GF-D8 (cell line): ENCODE data around the gene ALKBH5.
A peak's percentile ranks its signal among the peaks of the same experiment; 100 is the strongest.

Experiments
- DNase-seq: peaks from one replicate; lab custom pipeline; 2025; lab: John Stamatoyannopoulos, UW

ALKBH5 gene

DNA sequence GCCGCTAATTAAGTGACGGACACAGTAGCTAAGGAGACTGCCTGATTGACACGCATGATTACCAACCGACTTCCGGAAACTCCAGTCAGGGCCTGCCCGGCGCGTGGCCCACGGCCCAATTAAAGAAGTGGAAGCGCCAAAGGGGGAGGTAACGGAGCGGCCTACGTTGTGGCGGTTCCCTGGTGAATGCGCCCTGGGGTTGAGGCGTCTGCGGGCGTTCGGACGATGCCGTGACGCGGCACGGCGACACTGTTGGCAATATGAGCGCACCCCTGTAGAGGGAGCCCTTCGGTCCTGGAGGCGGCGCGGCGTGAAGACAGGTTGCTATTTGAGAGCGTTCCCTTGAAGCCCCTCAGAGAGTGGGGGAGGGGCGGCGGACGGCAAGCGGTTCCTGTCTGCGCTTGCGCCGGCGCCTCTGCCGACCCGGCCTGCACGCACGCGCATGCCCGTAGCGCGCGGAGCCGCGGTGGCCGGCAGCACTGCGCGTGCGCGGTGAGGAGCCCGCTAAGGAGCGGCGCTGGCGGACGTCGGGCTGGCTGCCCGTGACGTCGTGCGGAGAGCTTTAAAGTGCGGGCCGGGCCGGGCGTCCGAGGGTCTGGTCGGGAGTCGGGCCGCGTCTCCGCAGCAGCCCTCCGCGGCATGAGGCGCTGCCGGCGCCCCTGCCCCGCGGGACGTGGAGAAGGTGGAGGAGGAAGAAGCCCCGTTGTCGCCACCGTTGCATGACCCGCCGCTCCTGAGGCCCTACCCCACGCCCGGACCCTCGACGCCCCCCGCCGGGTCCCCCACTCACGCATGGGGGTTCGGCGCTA, at the start of gene ALKBH5:
ALKBH5 (plus strand) TSS at position 495 of the 809 bp plus-strand sequence. CDS start 416 bp downstream, outside the sequence.
- DNase-seq: peak; percentile 86

- DNase-seq: no peak
Observed at GRCh38 chr17:18136357-18136756, 47.3 kb upstream of the ALKBH5 start.

- no peak for DNase-seq
Observed at GRCh38 chr17:18138065-18138749, 45.4 kb upstream of the ALKBH5 start.

GRCh38 chr17:18139092-18139491, 44.5 kb upstream of the ALKBH5 start:
- no peak for DNase-seq

- DNase-seq: no peak
Observed at GRCh38 chr17:18139498-18139897, 44.1 kb upstream of the ALKBH5 start.

GRCh38 chr17:18139949-18140348, 43.7 kb upstream of the ALKBH5 start:
- DNase-seq: no peak

DNA sequence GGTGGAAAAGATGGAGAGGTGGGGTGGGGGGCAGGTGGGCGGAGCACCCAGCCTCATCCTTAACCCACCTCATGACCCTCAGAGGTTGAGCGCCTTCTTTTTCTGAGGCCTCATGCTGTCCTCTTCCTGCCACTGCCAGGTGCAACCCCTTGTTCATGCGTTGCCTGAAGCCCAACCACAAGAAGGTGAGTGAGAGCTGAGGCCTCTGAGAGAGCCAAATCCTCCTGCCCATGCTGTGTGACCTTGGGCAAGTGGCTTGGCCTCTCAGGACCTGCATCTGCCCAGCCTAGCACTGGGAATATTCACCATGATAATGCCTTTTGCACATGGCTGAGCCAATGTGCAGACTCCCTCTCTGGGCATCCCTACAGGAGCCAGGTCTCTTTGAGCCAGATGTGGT, 43.0 kb upstream of the ALKBH5 start:
- no peak for DNase-seq

DNA sequence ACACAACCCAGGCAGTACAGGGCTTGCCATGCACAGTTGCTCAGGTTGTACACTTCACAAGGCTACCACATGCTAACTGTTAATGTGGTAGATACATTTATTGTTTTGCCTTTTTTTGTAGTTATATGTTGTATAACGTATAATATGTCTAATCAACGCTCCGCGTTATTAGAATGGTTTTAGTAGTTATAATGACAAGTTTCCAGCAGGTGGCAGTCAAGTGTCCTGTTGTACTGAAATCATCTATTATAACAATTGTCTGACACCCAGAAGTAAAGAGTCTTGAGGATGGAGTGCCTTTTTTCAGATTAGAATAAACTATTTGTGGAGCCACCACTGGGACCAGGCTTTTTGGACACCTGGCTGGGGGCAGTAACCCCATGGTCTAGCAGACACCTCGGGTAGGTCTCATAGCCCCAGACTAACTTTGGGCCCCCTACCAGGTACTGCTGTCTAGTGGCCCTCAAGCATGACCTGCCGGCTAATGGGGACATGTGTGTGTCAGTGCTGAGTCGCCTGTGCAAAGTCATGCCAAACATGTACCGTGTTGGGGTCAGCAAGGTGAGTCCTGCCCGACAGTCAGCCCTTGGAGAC, 42.3 kb upstream of the ALKBH5 start:
- DNase-seq: no peak

DNA sequence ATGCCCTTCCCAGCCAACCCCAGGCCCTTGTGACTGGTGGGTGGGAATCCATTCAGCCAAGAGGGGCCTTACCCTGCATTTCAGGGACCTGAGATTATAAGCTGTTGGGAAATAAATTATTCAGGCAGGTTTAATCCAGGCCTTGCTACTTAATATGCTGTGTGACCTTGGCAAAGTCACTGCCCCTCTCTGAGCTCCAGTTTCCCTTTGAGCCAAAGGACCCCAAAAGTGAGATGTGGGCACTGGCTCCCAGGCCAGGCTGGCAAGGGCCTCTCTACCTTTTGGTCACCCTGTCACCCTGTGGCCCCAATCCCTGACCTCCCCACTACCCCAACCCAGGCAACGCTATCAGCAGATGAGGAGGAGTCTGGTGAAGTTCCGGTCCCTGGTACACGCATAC, 41.2 kb upstream of the ALKBH5 start:
- DNase-seq: no peak

- no peak for DNase-seq
Observed at GRCh38 chr17:18143044-18143936, 40.3 kb upstream of the ALKBH5 start.

- DNase-seq: no peak
Observed at GRCh38 chr17:18144261-18144660, 39.4 kb upstream of the ALKBH5 start.

DNA sequence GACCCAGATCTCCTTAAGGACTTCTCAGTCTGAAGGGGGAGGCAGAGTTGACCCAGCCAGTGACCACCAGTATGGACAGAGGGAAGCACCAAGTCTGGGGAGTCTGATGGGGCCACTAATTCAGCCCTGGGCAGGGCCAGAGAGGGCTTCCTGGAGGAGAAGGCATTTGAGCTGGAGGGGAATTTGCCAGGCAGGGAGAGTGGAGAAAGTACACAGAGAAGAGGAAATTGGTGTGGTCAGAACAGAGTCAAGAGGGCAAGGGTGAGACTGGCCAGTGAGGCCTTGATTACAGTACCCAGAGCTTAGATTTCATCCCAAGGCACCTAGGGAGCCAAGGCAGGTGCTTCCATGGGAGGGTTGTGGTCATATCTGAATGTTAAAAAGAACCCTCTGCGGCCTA, 38.8 kb upstream of the ALKBH5 start:
- DNase-seq: no peak

DNA sequence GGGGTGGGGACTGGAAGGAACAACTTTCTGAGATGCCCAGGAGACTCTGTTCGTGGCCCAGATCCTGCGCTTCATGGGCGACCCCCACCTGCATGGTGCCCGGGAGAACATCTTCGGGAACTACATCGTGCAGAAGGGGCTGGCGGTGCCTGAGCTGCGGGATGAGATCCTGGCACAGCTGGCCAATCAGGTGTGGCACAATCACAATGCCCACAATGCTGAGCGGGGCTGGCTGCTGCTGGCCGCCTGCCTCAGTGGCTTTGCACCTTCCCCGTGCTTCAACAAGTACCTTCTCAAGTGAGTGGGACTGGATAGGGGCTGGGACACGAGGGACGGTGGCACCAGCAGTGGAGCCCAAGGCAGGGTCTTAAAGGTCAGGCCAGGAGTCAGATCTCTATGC, 37.8 kb upstream of the ALKBH5 start:
- no peak for DNase-seq

DNA sequence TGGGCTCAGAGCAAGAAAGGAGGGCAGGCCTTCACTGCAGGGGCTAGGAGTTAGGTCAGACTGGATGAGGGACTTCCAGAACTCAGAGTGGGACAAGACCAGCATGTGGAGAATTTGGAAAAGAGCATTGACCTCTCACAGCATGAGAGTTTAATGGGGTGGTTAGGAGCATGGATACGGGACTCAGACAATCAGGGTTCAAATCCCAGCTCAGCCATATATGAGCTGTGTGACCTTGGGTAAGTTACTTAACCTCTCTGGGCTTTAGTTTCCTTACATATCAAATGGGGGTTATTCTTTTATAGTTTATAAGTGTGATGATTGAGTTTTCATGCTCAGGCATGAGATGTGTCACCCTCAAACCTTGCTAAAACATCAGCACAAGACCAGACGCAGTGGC, 37.4 kb upstream of the ALKBH5 start:
- DNase-seq: no peak

DNA sequence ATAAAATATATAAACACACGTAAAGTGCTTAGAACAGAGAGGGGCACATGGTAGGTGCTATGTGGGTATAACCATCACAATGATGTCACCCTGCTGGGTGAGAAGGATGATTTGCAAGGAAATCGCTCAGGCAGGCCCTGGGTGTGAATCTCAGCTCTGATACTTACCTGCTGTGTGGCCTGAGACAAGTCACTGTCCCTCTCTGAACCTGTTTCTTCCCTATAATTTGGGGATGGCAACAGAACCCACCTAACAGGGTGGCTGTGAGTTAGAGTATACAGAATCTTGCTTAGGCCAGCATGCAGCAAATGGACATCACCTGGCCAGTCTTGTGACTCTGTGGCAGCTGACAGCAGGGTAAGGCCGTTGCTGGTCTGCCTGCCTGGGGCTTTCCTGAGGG, 36.6 kb upstream of the ALKBH5 start:
- no peak for DNase-seq

DNA sequence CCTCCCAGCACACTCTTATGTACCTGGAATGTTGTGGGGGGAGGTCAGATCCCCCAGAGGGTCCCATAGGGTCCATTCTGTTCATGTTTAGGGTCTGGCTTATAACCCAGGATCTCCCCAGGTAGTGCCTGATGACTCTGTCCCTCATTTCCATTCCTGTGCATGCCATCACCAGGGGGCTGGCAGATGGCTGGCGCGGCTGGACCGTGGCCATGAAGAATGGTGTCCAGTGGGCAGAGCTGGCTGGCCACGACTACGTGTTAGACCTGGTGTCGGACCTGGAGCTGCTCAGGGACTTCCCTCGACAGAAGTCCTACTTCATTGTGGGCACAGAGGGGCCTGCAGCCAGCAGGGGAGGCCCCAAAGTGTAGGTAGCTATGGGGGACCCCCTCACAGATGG, 35.0 kb upstream of the ALKBH5 start:
- DNase-seq: no peak

DNA sequence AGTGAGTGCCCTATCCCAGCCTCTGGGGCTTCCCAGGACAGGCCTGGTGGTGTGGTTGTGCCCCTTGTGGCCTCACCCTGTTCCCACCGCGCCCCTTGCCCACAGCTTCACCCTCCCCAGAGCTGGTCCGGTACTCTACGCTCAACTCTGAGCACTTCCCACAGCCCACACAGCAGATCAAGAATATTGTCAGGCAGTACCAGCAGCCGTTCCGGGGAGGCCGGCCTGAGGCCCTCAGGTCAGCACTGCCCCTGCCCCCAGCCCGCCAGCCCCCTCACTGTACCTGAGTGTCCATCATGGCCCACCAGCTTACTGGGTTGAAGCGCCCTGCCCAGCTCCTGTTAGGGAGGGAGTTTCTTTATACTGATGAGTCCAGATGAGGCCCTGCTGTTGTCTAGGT, 32.3 kb upstream of the ALKBH5 start:
- no peak for DNase-seq

- no peak for DNase-seq
Observed at GRCh38 chr17:18155179-18155578, 28.4 kb upstream of the ALKBH5 start.

DNA sequence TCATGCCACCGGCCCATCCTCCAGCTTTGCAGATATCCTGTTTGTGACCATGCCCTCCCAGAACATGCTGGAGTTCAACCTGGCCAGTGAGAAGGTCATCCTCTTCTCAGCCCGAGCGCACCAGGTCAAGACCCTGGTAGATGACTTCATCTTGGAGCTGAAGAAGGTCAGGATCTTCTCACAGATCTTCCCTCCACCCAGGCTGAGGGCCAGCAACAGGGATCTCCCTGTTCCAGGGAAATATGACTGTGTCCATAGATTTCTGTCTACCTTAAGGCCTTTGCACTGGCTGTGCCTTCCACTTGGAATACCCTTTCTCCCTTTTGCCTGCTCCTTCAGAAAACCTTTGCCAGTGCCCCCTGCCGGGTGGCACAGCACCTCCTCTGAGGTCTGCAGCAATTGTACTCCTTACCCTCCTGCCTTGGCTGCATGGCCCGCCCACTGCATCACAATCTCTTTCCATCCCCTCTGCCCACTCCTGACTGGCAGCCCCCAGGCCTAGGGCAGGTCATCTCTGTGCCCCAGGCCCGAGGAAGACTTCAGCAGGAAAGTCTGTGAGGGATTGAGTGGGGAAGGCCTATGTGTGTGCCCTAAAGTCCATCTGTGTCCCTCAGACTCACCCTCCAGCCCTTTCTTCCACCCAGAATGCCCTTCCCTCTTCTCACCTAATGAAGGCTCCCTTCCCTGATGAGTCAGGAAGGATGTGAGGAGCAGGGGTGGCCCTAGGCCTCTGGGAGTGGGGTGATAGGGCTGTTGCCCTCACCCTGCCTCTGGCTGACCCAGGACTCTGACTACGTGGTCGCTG, 27.3 kb upstream of the ALKBH5 start:
- DNase-seq: no peak

- DNase-seq: no peak
Observed at GRCh38 chr17:18156976-18157280, 26.7 kb upstream of the ALKBH5 start.

DNA sequence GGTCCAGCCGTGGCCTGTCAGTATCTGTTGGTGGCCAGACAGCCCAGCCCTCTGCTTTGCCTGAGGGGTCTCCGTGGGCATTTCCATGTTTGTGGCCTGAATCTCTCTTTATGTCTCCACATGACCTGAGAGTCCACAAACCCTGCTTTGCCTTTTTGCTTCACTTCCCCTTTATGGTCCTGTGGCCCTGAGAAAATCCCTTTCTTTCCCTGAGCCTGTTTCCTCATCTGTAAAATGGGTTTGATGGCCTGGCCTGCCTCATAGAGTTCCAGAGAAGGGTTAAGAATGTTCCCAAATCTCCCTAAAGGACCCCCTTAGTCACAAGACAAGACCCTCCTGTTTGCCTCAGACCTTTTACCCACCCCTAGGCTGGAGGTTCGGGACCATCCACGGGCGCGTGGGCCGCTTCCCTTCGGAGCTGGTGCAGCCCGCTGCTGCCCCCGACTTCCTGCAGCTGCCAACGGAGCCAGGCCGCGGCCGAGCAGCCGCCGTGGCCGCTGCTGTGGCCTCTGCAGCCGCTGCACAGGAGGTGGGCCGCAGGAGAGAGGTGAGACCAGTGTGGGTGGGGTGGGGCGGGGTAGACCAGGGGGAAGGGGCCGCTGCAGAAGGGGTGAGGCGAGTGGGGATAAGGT, 26.2 kb upstream of the ALKBH5 start:
- no peak for DNase-seq
